Transverse colon (tissue), 4 donors: ENCODE data around the gene LRSAM1. TPM values are rescaled to one million over a fixed set of nuclear protein-coding genes. Genes with fewer than 3 reads are reported as not detected.

Source experiments
- DNase-seq: peaks from one replicate; pipeline ENCODE4 v3.0.0-alpha.2; 2019
- H3K27ac ChIP-seq, 4 donors: fragments of 200-600 bp; sonication (generic); 2 replicates each; pipeline ENCODE4 v1.5.1; 2016 to 2018; ENCODE audit warnings: inconsistent platforms in 4 of 4
- H3K27me3 ChIP-seq: fragments of 200-600 bp; sonication (generic); 2 replicates; pipeline ENCODE4 v1.5.1; 2017; ENCODE audit warnings: inconsistent platforms
- H3K36me3 ChIP-seq, 4 donors: fragments of 200-600 bp; sonication (generic); 2 replicates each; pipeline ENCODE4 v1.5.1; 2017 to 2019; ENCODE audit warnings: inconsistent platforms in 4 of 4
- H3K4me1 ChIP-seq, 4 donors: fragments of 200-600 bp; sonication (generic); 2 replicates each; pipeline ENCODE4 v1.5.1; 2017 to 2020; ENCODE audit warnings: inconsistent platforms in 4 of 4
- H3K4me3 ChIP-seq, 4 donors: fragments of 200-600 bp; sonication (generic); 1 replicate in 1 of 4; 2 replicates in 3 of 4; pipeline versions ENCODE4 v1.5.1 to v1.6.1; 2017 to 2019; ENCODE audit warnings: inconsistent platforms in 4 of 4
- H3K9me3 ChIP-seq, 2 donors: fragments of 200-600 bp; sonication (generic); 2 replicates each; pipeline ENCODE4 v1.5.1; 2017 to 2019; ENCODE audit warnings: inconsistent platforms in 2 of 2
- CTCF ChIP-seq, 5 experiments: fragments of 200-600 bp in 3 of 5; fragments of 450-650 bp in 2 of 5; sonication (generic) in 3 of 5; IDR thresholded peaks; 1 replicate in 2 of 5; 2 replicates in 3 of 5; pipeline ENCODE4 v1.5.1; 2016 to 2017; ENCODE audit warnings: antibody characterized with exemption in 5 of 5, inconsistent platforms in 3 of 5, mild to moderate bottlenecking in 2 of 5, moderate library complexity in 1 of 5
- EP300 ChIP-seq: sonication (generic); formaldehyde crosslinking; IDR thresholded peaks from one replicate; pipeline ENCODE4 v1.6.1; 2017; ENCODE audit warnings: antibody characterized with exemption, low read depth
- POLR2A ChIP-seq: fragments of 450-650 bp; IDR thresholded peaks from one replicate; pipeline ENCODE4 v1.6.1; 2016; ENCODE audit warnings: antibody characterized with exemption, mild to moderate bottlenecking, moderate library complexity
- POLR2AphosphoS5 ChIP-seq, 3 donors: sonication (generic); formaldehyde crosslinking; IDR thresholded peaks; one replicate each; pipeline ENCODE4 v1.6.1; 2016; ENCODE audit warnings: antibody characterized with exemption in 3 of 3
- WGBS, 2 donors: methylation state at CpG; one replicate each; pipeline ENCODE4 v1.1.5; 2018; ENCODE audit warnings: low coverage in 1 of 2; 5-methylcytosine and 5-hydroxymethylcytosine counted together
- in situ Hi-C, 4 donors: fragments of 200-750 bp; cut with MboI; loops; one replicate each; pipeline versions ENCODE4 v1.15.0 to v1.15.1; 2017; ENCODE audit warnings: low sequenced_read_pairs in 3 of 4, low pct_ligation_motif_present in 1 of 4, low pct_unique_long_range_greater_than_20kb in 1 of 4
- intact Hi-C: fragments of 100-400 bp; cut with DNase I; formaldehyde crosslinking; loops from one replicate; pipeline ENCODE4 v1.15.1; 2023; ENCODE audit warnings: low total_unique reads
- total RNA-seq, 4 donors: library from RNA; depleted of rRNA; stranded (reverse); fragments of >200 nt; gene quantifications; one replicate each; pipeline ENCODE4 v1.1.0, GENCODE V29; 2016

LRSAM1 gene
- total RNA-seq, 4 donors from 2014 or later = 16.2 to 39.2 (median 26.2) TPM

- Histone ChIP-seq H3K4me3 (no peak overlapping the region), H3K27ac (no peak overlapping the region), H3K9me3 (no peaks in the 10 kb centered on the region), H3K36me3 (peaks cover 0 to 53% (median 19%) of the 10 kb centered on the region in 4 donors), H3K27me3 (no peaks in the 10 kb centered on the region), H3K4me1 (no peaks in the 10 kb centered on the region)
- TF ChIP-seq POLR2AphosphoS5 (IDR thresholded peaks at IDR 0.05) (no peak), CTCF (IDR thresholded peaks at IDR 0.05) (no peak), EP300 (no peak), POLR2A (no peak)
- intact Hi-C loops (no loop called here), in situ Hi-C loops (no loop called here)
- DNase-seq = no peak
- WGBS, 2 donors = 95% methylated on average over 9 of the region's 9 CpGs; no CpG with 5 or more reads in 1 of the 2 donors
These were observed 12.9 kb upstream of the LRSAM1 start for GRCh38 chr9:127438394-127438793.

- Histone ChIP-seq H3K4me1 (peaks cover 2 to 8% (median 4%) of the 10 kb centered on the region in 4 donors), H3K4me3 (no peak overlapping the region), H3K27me3 (no peaks in the 10 kb centered on the region), H3K9me3 (no peaks in the 10 kb centered on the region), H3K27ac (peak overlapping the region in 3 of 4 donors; percentile 8 to 32 (median 13)), H3K36me3 (peaks cover 0 to 49% (median 16%) of the 10 kb centered on the region in 4 donors)
- TF ChIP-seq POLR2A = no peak
- TF ChIP-seq CTCF (IDR thresholded peaks at IDR 0.05) = no peak
- TF ChIP-seq EP300 = no peak
- TF ChIP-seq POLR2AphosphoS5 (IDR thresholded peaks at IDR 0.05) = no peak
- WGBS, 2 donors = 0 to 88% methylated on average over 1 to 17 of the region's 17 CpGs
- in situ Hi-C loops (no loop called here), intact Hi-C loops (no loop called here)
- DNase-seq = no peak
These were observed 6.9 kb upstream of the LRSAM1 start for GRCh38 chr9:127444283-127444920.

- Histone ChIP-seq H3K9me3 (no peaks in the 10 kb centered on the region), H3K36me3 (peaks cover 0 to 52% (median 16%) of the 10 kb centered on the region in 4 donors), H3K27me3 (no peaks in the 10 kb centered on the region), H3K4me1 (peaks cover 9 to 16% (median 12%) of the 10 kb centered on the region in 4 donors), H3K27ac (no peak overlapping the region), H3K4me3 (no peak overlapping the region)
- 90 to 92% methylated on average over 10 to 15 of the region's 15 CpGs for WGBS, 2 donors
- no peak for TF ChIP-seq CTCF (IDR thresholded peaks at IDR 0.05)
- TF ChIP-seq POLR2A = no peak
- TF ChIP-seq POLR2AphosphoS5 (IDR thresholded peaks at IDR 0.05) = no peak
- TF ChIP-seq EP300 = no peak
- intact Hi-C loops = no loop called here
- no peak for DNase-seq
- in situ Hi-C loops = no loop called here
These were observed 6.1 kb upstream of the LRSAM1 start for GRCh38 chr9:127444921-127445850.
